ENCODE data around the gene CPNE2. TPM values are rescaled to one million over a fixed set of nuclear protein-coding genes. Genes with fewer than 3 reads are reported as not detected.

CPNE2 gene
- total RNA-seq, 1 donor from 2014 or later = 13.7 TPM

- Histone ChIP-seq H3K27ac (replicated peaks) (peak overlapping the region; percentile 7), H3K36me3 (peaks cover 5% of the 10 kb centered on the region), H3K27me3 (ENCODE audit: low read depth) (no peaks in the 10 kb centered on the region), H3K9me3 (replicated peaks) (no peaks in the 10 kb centered on the region), H3K4me3 (no peak overlapping the region), H3K4me1 (peaks cover 18% of the 10 kb centered on the region)
- intact Hi-C loops (cut with micrococcal nuclease) = no loop called here
- no peak for DNase-seq
- no peak for TF ChIP-seq CTCF (IDR thresholded peaks at IDR 0.05; ENCODE audit: borderline replicate concordance)
These were observed 85.8 kb downstream of the CPNE2 start for GRCh38 chr16:57178196-57178595.

GRCh38 chr16:57178793-57179212 lies 86.4 kb downstream of the CPNE2 start:
- DNase-seq = no peak
- H3K36me3 ChIP-seq = no peaks in the 10 kb centered on the region
- no peak for TF ChIP-seq CTCF (IDR thresholded peaks at IDR 0.05; ENCODE audit: borderline replicate concordance)
- H3K27me3 ChIP-seq (ENCODE audit: low read depth) = no peaks in the 10 kb centered on the region
- no peak overlapping the region for H3K4me3 ChIP-seq
- intact Hi-C loops (cut with micrococcal nuclease) = no loop called here
- peak overlapping the region; percentile 7 for H3K27ac ChIP-seq (replicated peaks)
- H3K4me1 ChIP-seq = peaks cover 24% of the 10 kb centered on the region
- H3K9me3 ChIP-seq (replicated peaks) = no peaks in the 10 kb centered on the region

DNA sequence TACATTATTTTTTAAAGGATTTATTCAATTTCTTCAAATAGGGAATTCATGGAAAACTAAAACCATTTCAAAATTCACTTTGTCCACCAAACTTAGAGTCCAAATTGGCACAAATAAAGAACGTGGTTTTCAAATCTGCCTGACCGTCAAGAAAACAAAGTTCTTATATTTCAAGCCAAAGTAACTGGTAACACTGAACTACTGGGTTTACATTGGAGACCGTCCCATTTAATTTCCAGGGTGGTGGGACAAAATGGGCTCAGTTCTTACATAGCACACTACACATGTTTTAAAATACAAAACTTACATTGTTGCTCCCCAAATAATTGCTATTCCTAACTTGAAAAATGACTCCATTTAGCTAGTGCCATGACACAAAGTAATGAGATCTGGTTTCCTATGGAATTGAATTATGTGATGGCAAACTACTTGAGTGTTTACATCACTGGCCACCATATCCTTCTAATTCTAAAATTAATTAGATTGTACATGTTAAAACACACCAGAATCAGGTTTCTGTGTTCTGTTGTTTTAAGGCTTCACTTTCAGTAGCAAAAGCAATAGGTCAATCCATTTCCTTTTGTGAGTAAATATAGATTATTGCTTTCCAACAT lies 86.9 kb downstream of the CPNE2 start:
- no peaks in the 10 kb centered on the region for H3K27me3 ChIP-seq (ENCODE audit: low read depth)
- no peak overlapping the region for H3K27ac ChIP-seq (replicated peaks)
- no peaks in the 10 kb centered on the region for H3K9me3 ChIP-seq (replicated peaks)
- H3K4me1 ChIP-seq = peaks cover 30% of the 10 kb centered on the region
- TF ChIP-seq CTCF (IDR thresholded peaks at IDR 0.05; ENCODE audit: borderline replicate concordance) = no peak
- no peaks in the 10 kb centered on the region for H3K36me3 ChIP-seq
- intact Hi-C loops (cut with micrococcal nuclease) = no loop called here
- no peak overlapping the region for H3K4me3 ChIP-seq
- DNase-seq = no peak

- Histone ChIP-seq H3K36me3 (no peaks in the 10 kb centered on the region), H3K27ac (replicated peaks) (no peak overlapping the region), H3K9me3 (replicated peaks) (no peaks in the 10 kb centered on the region), H3K27me3 (ENCODE audit: low read depth) (no peaks in the 10 kb centered on the region), H3K4me3 (no peak overlapping the region), H3K4me1 (peaks cover 55% of the 10 kb centered on the region)
- no peak for DNase-seq
- no peak for TF ChIP-seq CTCF (IDR thresholded peaks at IDR 0.05; ENCODE audit: borderline replicate concordance)
- intact Hi-C loops (cut with micrococcal nuclease) = no loop called here
These were observed 91.7 kb downstream of the CPNE2 start for GRCh38 chr16:57184113-57184512.

DNA sequence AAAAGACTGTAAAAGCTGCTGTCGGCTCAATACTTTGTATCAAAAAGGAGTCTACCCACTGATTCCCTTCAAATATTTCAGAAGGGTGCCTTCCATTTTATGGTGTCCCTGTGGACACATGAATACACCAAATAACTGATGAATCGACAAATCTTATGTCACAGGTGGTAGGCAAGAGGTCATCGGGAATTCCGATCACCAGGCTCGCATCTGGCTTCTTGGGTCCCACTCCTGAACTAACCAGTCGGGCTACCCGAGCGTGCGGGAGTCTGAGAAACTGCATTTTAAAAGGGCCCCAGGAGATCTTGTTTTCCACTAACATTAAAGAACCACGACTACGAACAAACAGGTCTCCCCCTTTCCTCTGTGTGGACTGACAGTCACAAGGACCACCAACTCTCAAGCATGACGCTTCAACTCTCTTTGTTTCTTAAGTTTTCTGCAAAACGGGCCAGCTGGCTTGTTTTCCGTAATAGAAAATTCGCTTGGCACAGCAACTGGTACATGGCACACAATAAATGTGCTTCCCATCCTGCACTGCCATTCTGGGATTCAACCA lies 92.6 kb downstream of the CPNE2 start:
- H3K27ac ChIP-seq (replicated peaks) = peak overlapping the region; percentile 95
- no peak for DNase-seq
- H3K4me3 ChIP-seq = peak overlapping the region; percentile 97
- TF ChIP-seq CTCF (IDR thresholded peaks at IDR 0.05; ENCODE audit: borderline replicate concordance) = no peak
- H3K36me3 ChIP-seq = no peaks in the 10 kb centered on the region
- peaks cover 52% of the 10 kb centered on the region for H3K4me1 ChIP-seq
- no peaks in the 10 kb centered on the region for H3K27me3 ChIP-seq (ENCODE audit: low read depth)
- intact Hi-C loops (cut with micrococcal nuclease) = no loop called here
- no peaks in the 10 kb centered on the region for H3K9me3 ChIP-seq (replicated peaks)
